Suprapubic skin (tissue), 4 donors: Measurements from ENCODE around the gene GRID2. TPM values are rescaled to one million over a fixed set of nuclear protein-coding genes. Genes with fewer than 3 reads are reported as not detected.

Experiments
- DNase-seq, 2 donors: peaks; one replicate each; pipeline ENCODE4 v3.0.0-alpha.2; 2019; ENCODE audit warnings: low spot score in 2 of 2
- H3K27ac ChIP-seq: fragments of 200-600 bp; sonication (generic); one replicate; pipeline ENCODE4 v1.5.1; 2019
- H3K27me3 ChIP-seq: fragments of 200-600 bp; sonication (generic); one replicate; pipeline ENCODE4 v1.5.1; 2019
- H3K36me3 ChIP-seq: fragments of 200-600 bp; sonication (generic); one replicate; pipeline ENCODE4 v1.5.1; 2019
- H3K4me1 ChIP-seq: fragments of 200-600 bp; sonication (generic); one replicate; pipeline ENCODE4 v1.5.1; 2019
- H3K4me3 ChIP-seq: fragments of 200-600 bp; sonication (generic); one replicate; pipeline ENCODE4 v1.5.1; 2019; ENCODE audit warnings: mild to moderate bottlenecking
- H3K9me3 ChIP-seq: fragments of 200-600 bp; sonication (generic); one replicate; pipeline ENCODE4 v1.5.1; 2019
- EP300 ChIP-seq: sonication (generic); formaldehyde crosslinking; IDR thresholded peaks from one replicate; pipeline ENCODE4 v1.6.1; 2017; ENCODE audit warnings: antibody characterized with exemption
- POLR2A ChIP-seq, 2 donors: fragments of 450-650 bp; IDR thresholded peaks; one replicate each; pipeline ENCODE4 v1.6.1; 2017; ENCODE audit warnings: antibody characterized with exemption in 2 of 2, mild to moderate bottlenecking in 2 of 2, moderate library complexity in 2 of 2
- POLR2AphosphoS5 ChIP-seq, 3 donors: sonication (generic); formaldehyde crosslinking; IDR thresholded peaks; one replicate each; pipeline ENCODE4 v1.6.1; 2017; ENCODE audit warnings: antibody characterized with exemption in 3 of 3
- WGBS: methylation state at CpG from one replicate; pipeline ENCODE4 v1.1.5; 2018; 5-methylcytosine and 5-hydroxymethylcytosine counted together
- total RNA-seq, 4 donors: library from RNA; depleted of rRNA; stranded (reverse); fragments of >200 nt; gene quantifications; one replicate each; pipeline ENCODE4 v1.1.0, GENCODE V29; 2016
- TF ChIP-seq, protein P1 (sequence below), 2 donors: fragments of 200-600 bp in 1 of 2; fragments of 450-650 bp in 1 of 2; sonication (generic) in 1 of 2; IDR thresholded peaks; one replicate each; pipeline ENCODE4 v1.5.1; 2016 to 2019; ENCODE audit warnings: antibody characterized with exemption in 2 of 2, mild to moderate bottlenecking in 1 of 2, moderate library complexity in 1 of 2

Gene GRID2
- total RNA-seq, 4 donors from 2014 or later: not detected

DNA sequence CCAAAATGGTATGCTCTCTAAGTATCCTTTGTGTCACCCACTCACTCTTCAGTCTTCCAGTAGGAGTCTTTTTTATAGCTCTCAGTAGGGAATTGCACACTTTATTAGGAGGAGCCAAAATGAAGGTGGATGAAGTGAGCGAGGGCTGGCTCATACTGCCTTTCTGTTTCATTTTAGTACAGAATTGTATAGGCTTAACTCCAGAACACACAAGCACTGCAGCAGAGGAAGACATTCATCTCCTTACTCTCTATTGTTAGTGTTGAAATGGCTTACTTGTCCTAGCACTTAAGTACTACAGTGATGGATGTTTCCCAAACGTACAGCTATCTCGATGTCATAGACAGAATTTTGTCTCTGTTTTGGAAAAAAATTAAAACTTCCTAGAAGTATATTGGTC is 1197.5 kb downstream of the GRID2 start:
- 69% methylated on average over 3 of the region's 3 CpGs for WGBS
- DNase-seq: no peak
- Histone ChIP-seq H3K4me3 (no peak overlapping the region), H3K27ac (no peak overlapping the region), H3K4me1 (no peaks in the 10 kb centered on the region), H3K36me3 (no peaks in the 10 kb centered on the region), H3K9me3 (no peaks in the 10 kb centered on the region), H3K27me3 (no peaks in the 10 kb centered on the region)
- no peak for TF ChIP-seq EP300
- TF ChIP-seq, protein P1, sequence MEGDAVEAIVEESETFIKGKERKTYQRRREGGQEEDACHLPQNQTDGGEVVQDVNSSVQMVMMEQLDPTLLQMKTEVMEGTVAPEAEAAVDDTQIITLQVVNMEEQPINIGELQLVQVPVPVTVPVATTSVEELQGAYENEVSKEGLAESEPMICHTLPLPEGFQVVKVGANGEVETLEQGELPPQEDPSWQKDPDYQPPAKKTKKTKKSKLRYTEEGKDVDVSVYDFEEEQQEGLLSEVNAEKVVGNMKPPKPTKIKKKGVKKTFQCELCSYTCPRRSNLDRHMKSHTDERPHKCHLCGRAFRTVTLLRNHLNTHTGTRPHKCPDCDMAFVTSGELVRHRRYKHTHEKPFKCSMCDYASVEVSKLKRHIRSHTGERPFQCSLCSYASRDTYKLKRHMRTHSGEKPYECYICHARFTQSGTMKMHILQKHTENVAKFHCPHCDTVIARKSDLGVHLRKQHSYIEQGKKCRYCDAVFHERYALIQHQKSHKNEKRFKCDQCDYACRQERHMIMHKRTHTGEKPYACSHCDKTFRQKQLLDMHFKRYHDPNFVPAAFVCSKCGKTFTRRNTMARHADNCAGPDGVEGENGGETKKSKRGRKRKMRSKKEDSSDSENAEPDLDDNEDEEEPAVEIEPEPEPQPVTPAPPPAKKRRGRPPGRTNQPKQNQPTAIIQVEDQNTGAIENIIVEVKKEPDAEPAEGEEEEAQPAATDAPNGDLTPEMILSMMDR (IDR thresholded peaks at IDR 0.05): no peak

GRCh38 chr4:93501946-93502345 is 1198.2 kb downstream of the GRID2 start:
- Histone ChIP-seq H3K36me3 (no peaks in the 10 kb centered on the region), H3K9me3 (no peaks in the 10 kb centered on the region), H3K4me3 (no peak overlapping the region), H3K4me1 (no peaks in the 10 kb centered on the region), H3K27ac (no peak overlapping the region), H3K27me3 (no peaks in the 10 kb centered on the region)
- 69% methylated on average over 3 of the region's 3 CpGs for WGBS
- TF ChIP-seq POLR2A (IDR thresholded peaks at IDR 0.05) (no peak), POLR2AphosphoS5 (IDR thresholded peaks at IDR 0.05) (no peak), EP300 (no peak)
- TF ChIP-seq, protein P1 (IDR thresholded peaks at IDR 0.05): no peak
- DNase-seq: no peak

- H3K27ac ChIP-seq: no peak overlapping the region
- H3K36me3 ChIP-seq: no peaks in the 10 kb centered on the region
- 59% methylated on average over 2 of the region's 2 CpGs for WGBS
- DNase-seq: no peak
- H3K4me1 ChIP-seq: no peaks in the 10 kb centered on the region
- no peak overlapping the region for H3K4me3 ChIP-seq
- no peaks in the 10 kb centered on the region for H3K27me3 ChIP-seq
- H3K9me3 ChIP-seq: no peaks in the 10 kb centered on the region
- TF ChIP-seq, protein P1 (IDR thresholded peaks at IDR 0.05): no peak
- TF ChIP-seq POLR2AphosphoS5 (IDR thresholded peaks at IDR 0.05): no peak
- no peak for TF ChIP-seq POLR2A (IDR thresholded peaks at IDR 0.05)
- no peak for TF ChIP-seq EP300
Observed at GRCh38 chr4:93502991-93503390, 1199.2 kb downstream of the GRID2 start.

DNA sequence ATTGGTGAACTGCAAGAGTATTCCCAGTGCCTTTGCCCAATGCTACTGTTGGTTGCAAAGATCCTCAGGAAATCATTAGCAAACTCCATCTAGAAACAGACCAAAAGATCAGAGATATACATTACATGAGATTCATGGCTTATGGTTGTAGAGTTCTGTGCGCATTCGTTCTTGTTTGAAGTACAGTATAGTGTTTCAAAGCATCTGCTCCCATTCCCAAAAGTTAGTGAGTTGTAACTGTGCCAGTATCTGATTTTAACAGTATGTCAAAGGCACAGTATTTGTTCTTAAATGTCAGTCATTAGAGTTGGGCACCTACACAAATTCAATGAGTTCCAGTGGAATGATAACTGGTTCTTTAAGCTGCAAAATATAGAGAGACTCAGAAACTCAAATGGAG is 1210.1 kb downstream of the GRID2 start:
- WGBS: 82% methylated on average over 2 of the region's 2 CpGs
- H3K27ac ChIP-seq: no peak overlapping the region
- no peak overlapping the region for H3K4me3 ChIP-seq
- no peaks in the 10 kb centered on the region for H3K4me1 ChIP-seq
- DNase-seq: no peak
- TF ChIP-seq, protein P1 (IDR thresholded peaks at IDR 0.05): no peak
- TF ChIP-seq POLR2AphosphoS5 (IDR thresholded peaks at IDR 0.05): no peak
- TF ChIP-seq POLR2A (IDR thresholded peaks at IDR 0.05): no peak
- no peak for TF ChIP-seq EP300
- no peaks in the 10 kb centered on the region for H3K36me3 ChIP-seq
- H3K27me3 ChIP-seq: no peaks in the 10 kb centered on the region
- H3K9me3 ChIP-seq: no peaks in the 10 kb centered on the region

DNA sequence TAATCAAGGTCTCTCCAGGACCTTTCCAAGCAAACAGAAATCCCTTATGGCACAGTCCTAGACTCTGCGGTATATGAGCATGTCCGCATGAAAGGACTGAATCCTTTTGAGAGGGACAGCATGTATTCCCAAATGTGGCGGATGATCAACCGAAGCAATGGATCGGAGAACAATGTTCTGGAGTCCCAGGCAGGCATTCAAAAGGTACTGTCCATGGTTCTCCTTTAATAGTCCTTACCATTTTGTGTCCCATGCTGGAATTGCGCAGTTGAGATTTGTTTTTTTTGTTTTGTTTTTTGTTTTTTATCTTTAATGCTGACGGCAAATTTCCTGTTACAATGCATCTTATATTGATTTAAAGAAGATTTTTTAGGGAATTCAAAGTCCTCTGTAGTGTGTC is 1211.4 kb downstream of the GRID2 start:
- no peak overlapping the region for H3K4me3 ChIP-seq
- H3K36me3 ChIP-seq: no peaks in the 10 kb centered on the region
- no peak overlapping the region for H3K27ac ChIP-seq
- no peaks in the 10 kb centered on the region for H3K27me3 ChIP-seq
- no peaks in the 10 kb centered on the region for H3K4me1 ChIP-seq
- TF ChIP-seq POLR2A (IDR thresholded peaks at IDR 0.05): no peak
- TF ChIP-seq, protein P1 (IDR thresholded peaks at IDR 0.05): no peak
- TF ChIP-seq EP300: no peak
- no peak for TF ChIP-seq POLR2AphosphoS5 (IDR thresholded peaks at IDR 0.05)
- WGBS: 95% methylated on average over 7 of the region's 7 CpGs
- H3K9me3 ChIP-seq: no peaks in the 10 kb centered on the region
- DNase-seq: no peak
